Endodermal cell (in vitro differentiated cells): ENCODE measurements around the gene SOX13. TPM values are rescaled to one million over a fixed set of nuclear protein-coding genes. Genes with fewer than 3 reads are reported as not detected.

Experiments
- DNase-seq: peaks from one replicate; pipeline ENCODE4 v3.0.0-alpha.2; 2017
- H3K27ac ChIP-seq: 2 replicates; pipeline ENCODE4 v1.5.1; 2013; ENCODE audit warnings: mild to moderate bottlenecking, low read depth, low read length, moderate library complexity
- H3K27me3 ChIP-seq: 2 replicates; pipeline ENCODE4 v1.6.1; 2013; ENCODE audit warnings: mild to moderate bottlenecking, low read length, moderate library complexity; ENCODE audit not compliant: insufficient read depth, control insufficient read depth, poor library complexity, severe bottlenecking
- H3K36me3 ChIP-seq: 2 replicates; pipeline ENCODE4 v1.7.0; 2013; ENCODE audit warnings: mild to moderate bottlenecking, low read length, moderate library complexity; ENCODE audit not compliant: control insufficient read depth, insufficient read depth
- H3K4me1 ChIP-seq: one replicate; pipeline ENCODE4 v1.7.0; 2013; ENCODE audit warnings: low read length; ENCODE audit not compliant: control insufficient read depth, insufficient read depth
- H3K4me3 ChIP-seq: 2 replicates; pipeline ENCODE4 v1.5.1; 2013; ENCODE audit warnings: mild to moderate bottlenecking, low read length, moderate library complexity
- H3K9ac ChIP-seq: 2 replicates; pipeline ENCODE4 v1.6.1; 2013; ENCODE audit warnings: mild to moderate bottlenecking, low read length, moderate library complexity; ENCODE audit not compliant: poor library complexity, severe bottlenecking; ENCODE audit errors: extremely low read depth
- H3K9me3 ChIP-seq: 2 replicates; pipeline ENCODE4 v1.6.1; 2013; ENCODE audit warnings: mild to moderate bottlenecking, low read length, moderate library complexity; ENCODE audit not compliant: control insufficient read depth
- H3K27ac Mint-ChIP-seq: 2 replicates; pipeline ENCODE4 v1.8.0; 2020; ENCODE audit warnings: mixed read lengths
- H3K27me3 Mint-ChIP-seq: 2 replicates; pipeline ENCODE4 v1.8.0; 2021; ENCODE audit warnings: mild to moderate bottlenecking, mixed read lengths; ENCODE audit not compliant: insufficient read depth
- H3K36me3 Mint-ChIP-seq: 2 replicates; pipeline ENCODE4 v1.8.0; 2020; ENCODE audit warnings: low read depth, mixed read lengths
- H3K4me1 Mint-ChIP-seq: 2 replicates; pipeline ENCODE4 v1.8.0; 2020; ENCODE audit warnings: mixed read lengths
- H3K4me3 Mint-ChIP-seq: 2 replicates; pipeline ENCODE4 v1.8.0; 2020; ENCODE audit warnings: mild to moderate bottlenecking, moderate library complexity, mixed read lengths
- H3K9me3 Mint-ChIP-seq: 2 replicates; pipeline ENCODE4 v1.8.0; 2020; ENCODE audit warnings: mild to moderate bottlenecking, mixed read lengths
- WGBS, 2 experiments: methylation state at CpG; one replicate each; pipeline versions ENCODE4 v1.1.5 to v1.1.7; 2013; ENCODE audit warnings: missing lambda C conversion rate in 2 of 2, mixed read lengths in 1 of 2; ENCODE audit not compliant: insufficient coverage in 1 of 2, insufficient read length in 1 of 2; 5-methylcytosine and 5-hydroxymethylcytosine counted together
- total RNA-seq, 2 donors: library from RNA; stranded (reverse); fragmentation: NEBNext Ultra II Directional in 1 of 2; extraction: Animal tissue kit (Norgen Biotek cat#: 25700) in 1 of 2; gene quantifications; 2 replicates in 1 of 2; 3 replicates in 1 of 2; pipeline ENCODE4 v1.2.1, GENCODE V29; 2021
- TF ChIP-seq, protein P1 (sequence below): fragments of 200-600 bp; sonication (generic); conservative IDR thresholded peaks from 2 replicates; pipeline ENCODE4 v1.5.0; 2021; ENCODE audit warnings: antibody characterized with exemption, mild to moderate bottlenecking

Gene SOX13
- total RNA-seq, 2 donors from 2014 or later, result 75.3 to 85.3 TPM

DNA sequence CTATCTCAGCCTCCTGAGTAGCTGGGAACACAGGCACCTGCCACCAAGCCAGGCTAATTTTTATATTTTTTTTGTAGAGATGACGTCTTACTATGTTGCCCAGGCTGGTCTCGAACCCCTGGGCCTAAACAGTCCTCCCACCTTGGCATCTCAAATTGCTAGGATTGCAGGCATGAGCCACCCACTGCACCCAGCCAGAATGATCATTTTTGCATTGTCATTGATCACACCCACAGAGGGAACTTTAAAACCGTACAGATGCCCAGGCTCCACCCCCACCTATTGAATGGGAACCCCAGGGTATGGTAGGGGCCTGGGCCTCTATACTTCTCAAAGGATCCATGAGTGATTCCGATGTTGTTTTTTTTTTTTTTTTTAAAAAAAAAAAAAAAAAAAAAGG is 42.2 kb downstream of the SOX13 start:
- no peak overlapping the region for H3K27ac ChIP-seq
- 96% methylated on average over 2 to 4 of the region's 4 CpGs for WGBS, 2 experiments
- H3K27ac Mint-ChIP-seq, result peak overlapping the region; percentile 82
- no peak overlapping the region for H3K9ac ChIP-seq
- no peaks in the 10 kb centered on the region for H3K27me3 Mint-ChIP-seq
- H3K9me3 ChIP-seq, result no peaks in the 10 kb centered on the region
- no peaks in the 10 kb centered on the region for H3K27me3 ChIP-seq
- H3K36me3 ChIP-seq, result peaks cover 47% of the 10 kb centered on the region
- no peaks in the 10 kb centered on the region for H3K4me1 ChIP-seq
- H3K36me3 Mint-ChIP-seq, result peaks cover 49% of the 10 kb centered on the region
- TF ChIP-seq, protein P1, sequence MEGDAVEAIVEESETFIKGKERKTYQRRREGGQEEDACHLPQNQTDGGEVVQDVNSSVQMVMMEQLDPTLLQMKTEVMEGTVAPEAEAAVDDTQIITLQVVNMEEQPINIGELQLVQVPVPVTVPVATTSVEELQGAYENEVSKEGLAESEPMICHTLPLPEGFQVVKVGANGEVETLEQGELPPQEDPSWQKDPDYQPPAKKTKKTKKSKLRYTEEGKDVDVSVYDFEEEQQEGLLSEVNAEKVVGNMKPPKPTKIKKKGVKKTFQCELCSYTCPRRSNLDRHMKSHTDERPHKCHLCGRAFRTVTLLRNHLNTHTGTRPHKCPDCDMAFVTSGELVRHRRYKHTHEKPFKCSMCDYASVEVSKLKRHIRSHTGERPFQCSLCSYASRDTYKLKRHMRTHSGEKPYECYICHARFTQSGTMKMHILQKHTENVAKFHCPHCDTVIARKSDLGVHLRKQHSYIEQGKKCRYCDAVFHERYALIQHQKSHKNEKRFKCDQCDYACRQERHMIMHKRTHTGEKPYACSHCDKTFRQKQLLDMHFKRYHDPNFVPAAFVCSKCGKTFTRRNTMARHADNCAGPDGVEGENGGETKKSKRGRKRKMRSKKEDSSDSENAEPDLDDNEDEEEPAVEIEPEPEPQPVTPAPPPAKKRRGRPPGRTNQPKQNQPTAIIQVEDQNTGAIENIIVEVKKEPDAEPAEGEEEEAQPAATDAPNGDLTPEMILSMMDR, result no peak
- H3K4me3 Mint-ChIP-seq, result no peak overlapping the region
- DNase-seq, result no peak
- H3K9me3 Mint-ChIP-seq, result no peaks in the 10 kb centered on the region
- H3K4me1 Mint-ChIP-seq, result peaks cover 21% of the 10 kb centered on the region
- no peak overlapping the region for H3K4me3 ChIP-seq

DNA sequence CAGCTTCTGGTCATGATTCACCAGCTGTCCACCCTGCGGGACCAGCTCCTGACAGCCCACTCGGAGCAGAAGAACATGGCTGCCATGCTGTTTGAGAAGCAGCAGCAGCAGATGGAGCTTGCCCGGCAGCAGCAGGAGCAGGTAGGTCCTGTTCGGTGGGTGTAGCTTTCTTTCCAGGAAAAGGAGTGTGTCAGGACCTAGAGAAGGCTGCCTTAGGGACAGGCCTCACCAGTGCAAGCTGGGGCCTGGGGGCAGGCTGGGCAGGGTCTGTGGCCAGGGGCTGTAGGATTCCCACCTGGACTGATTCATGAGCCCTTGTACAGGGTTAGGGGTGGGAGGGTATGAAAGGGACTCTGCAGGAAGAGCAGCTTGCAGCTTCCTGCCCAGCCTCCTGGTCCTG is 43.6 kb downstream of the SOX13 start:
- Histone ChIP-seq H3K4me3 (no peak overlapping the region), H3K9me3 (no peaks in the 10 kb centered on the region), H3K27me3 (no peaks in the 10 kb centered on the region), H3K9ac (no peak overlapping the region), H3K36me3 (peaks cover 58% of the 10 kb centered on the region), H3K27ac (no peak overlapping the region), H3K4me1 (no peaks in the 10 kb centered on the region)
- TF ChIP-seq, protein P1, result no peak
- H3K36me3 Mint-ChIP-seq, result peaks cover 57% of the 10 kb centered on the region
- H3K27ac Mint-ChIP-seq, result peak overlapping the region; percentile 31
- WGBS, 2 experiments, result 94 to 100% methylated on average over 2 to 4 of the region's 4 CpGs
- H3K9me3 Mint-ChIP-seq, result no peaks in the 10 kb centered on the region
- DNase-seq, result no peak
- H3K27me3 Mint-ChIP-seq, result no peaks in the 10 kb centered on the region
- no peak overlapping the region for H3K4me3 Mint-ChIP-seq
- peaks cover 16% of the 10 kb centered on the region for H3K4me1 Mint-ChIP-seq

DNA sequence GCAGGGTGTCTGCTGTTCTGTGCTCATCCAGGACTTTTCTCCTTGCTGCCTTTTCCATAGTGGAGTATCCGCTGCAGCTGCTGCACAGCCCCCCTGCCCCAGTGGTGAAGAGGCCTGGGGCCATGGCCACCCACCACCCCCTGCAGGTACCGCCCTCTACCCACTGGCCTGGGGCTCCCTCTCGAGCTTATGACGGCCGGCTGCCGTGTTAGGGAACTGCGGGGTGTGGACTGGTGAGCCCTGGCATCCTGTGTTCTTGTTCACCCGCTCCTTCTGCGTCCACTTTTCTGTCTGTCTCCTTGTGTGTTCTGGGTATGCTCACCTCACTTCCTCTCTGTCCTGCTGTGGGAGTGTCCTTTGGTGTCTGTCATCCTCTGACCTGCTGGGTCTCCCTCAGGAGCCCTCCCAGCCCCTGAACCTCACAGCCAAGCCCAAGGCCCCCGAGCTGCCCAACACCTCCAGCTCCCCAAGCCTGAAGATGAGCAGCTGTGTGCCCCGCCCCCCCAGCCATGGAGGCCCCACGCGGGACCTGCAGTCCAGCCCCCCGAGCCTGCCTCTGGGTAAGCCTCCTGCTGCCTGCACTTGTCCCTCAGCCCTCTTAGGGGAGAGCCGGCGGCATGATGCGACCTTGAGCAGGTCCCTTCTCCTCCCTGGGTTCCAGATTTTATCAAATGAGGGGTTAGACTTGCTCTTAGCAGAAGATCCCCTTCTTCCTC is 49.1 kb downstream of the SOX13 start:
- Mint-ChIP-seq H3K9me3 (no peaks in the 10 kb centered on the region), H3K27ac (no peak overlapping the region), H3K36me3 (peaks cover 77% of the 10 kb centered on the region), H3K27me3 (no peaks in the 10 kb centered on the region), H3K4me3 (no peak overlapping the region), H3K4me1 (peaks cover 8% of the 10 kb centered on the region)
- no peak overlapping the region for H3K9ac ChIP-seq
- no peak overlapping the region for H3K4me3 ChIP-seq
- no peak overlapping the region for H3K27ac ChIP-seq
- H3K4me1 ChIP-seq, result no peaks in the 10 kb centered on the region
- WGBS, 2 experiments, result 94 to 100% methylated on average over 11 to 17 of the region's 17 CpGs
- TF ChIP-seq, protein P1, result no peak
- no peaks in the 10 kb centered on the region for H3K9me3 ChIP-seq
- no peaks in the 10 kb centered on the region for H3K27me3 ChIP-seq
- no peak for DNase-seq
- H3K36me3 ChIP-seq, result peaks cover 62% of the 10 kb centered on the region
